ENCODE measurements around the gene PHKB. TPM values are rescaled to one million over a fixed set of nuclear protein-coding genes. Genes with fewer than 3 reads are reported as not detected.

The PHKB gene
- total RNA-seq, 1 experiment from 2014 or later = 38.8 TPM

- Histone ChIP-seq H3K23me2 (ENCODE audit: insufficient read length, low read depth, low read length, poor library complexity, severe bottlenecking) (no peaks in the 10 kb centered on the region), H3K9ac (ENCODE audit: extremely low read depth, insufficient read length, low read length) (no peak overlapping the region), H4K20me1 (ENCODE audit: control insufficient read depth, insufficient read depth, insufficient read length) (no peaks in the 10 kb centered on the region), H2AK5ac (ENCODE audit: insufficient read length, low read length) (no peak overlapping the region), H3K27me3 (ENCODE audit: insufficient read depth, low read length) (no peaks in the 10 kb centered on the region), H2AFZ (ENCODE audit: low read length) (no peak overlapping the region), H2BK20ac (ENCODE audit: low read depth, low read length, poor library complexity, severe bottlenecking) (no peak overlapping the region), H4K5ac (ENCODE audit: insufficient read length, low read depth, low read length) (no peak overlapping the region), H3K23ac (ENCODE audit: insufficient read length, low read depth, low read length) (no peak overlapping the region), H3K56ac (ENCODE audit: insufficient read length, low read depth, low read length) (no peak overlapping the region), H3K9me3 (ENCODE audit: control insufficient read depth, low read depth, low read length) (no peaks in the 10 kb centered on the region), H2BK120ac (ENCODE audit: low read depth, low read length, poor library complexity, severe bottlenecking) (no peak overlapping the region), H3T11ph (ENCODE audit: low read length) (no peak overlapping the region), H3K14ac (ENCODE audit: insufficient read depth, low read length) (no peak overlapping the region), H3K27ac (ENCODE audit: insufficient read length, low read depth, low read length) (no peak overlapping the region), H4K8ac (replicated peaks; ENCODE audit: insufficient read length, low read depth, low read length) (no peak overlapping the region), H3K4me2 (ENCODE audit: insufficient read depth, insufficient read length, low read length) (no peak overlapping the region), H3K4ac (ENCODE audit: low read depth, low read length) (no peak overlapping the region), H3K79me1 (ENCODE audit: insufficient read depth, low read depth, low read length, poor library complexity, severe bottlenecking) (no peaks in the 10 kb centered on the region), H4K91ac (ENCODE audit: insufficient read length, low read depth, low read length) (no peak overlapping the region), H3K18ac (ENCODE audit: insufficient read length, low read depth, low read length) (no peak overlapping the region), H2BK5ac (ENCODE audit: insufficient read length, low read length) (no peak overlapping the region), H2BK12ac (ENCODE audit: insufficient read length, low read depth, low read length) (no peak overlapping the region), H3K79me2 (ENCODE audit: insufficient read depth, low read length) (no peaks in the 10 kb centered on the region), H3K4me1 (ENCODE audit: insufficient read depth, low read length) (no peaks in the 10 kb centered on the region; the same call in 1 of the 2 replicates), H2BK15ac (ENCODE audit: low read depth, low read length) (no peak overlapping the region)
- H3K4me1 Mint-ChIP-seq = peaks cover 14 to 15% of the 10 kb centered on the region in 2 experiments
- no peak overlapping the region for H3K4me3 Mint-ChIP-seq
- H3K27me3 Mint-ChIP-seq (ENCODE audit: low read depth) = no peaks in the 10 kb centered on the region
- peaks cover 0 to 2% of the 10 kb centered on the region in 2 experiments; a peak in 1 of 5 replicates for H3K9me3 Mint-ChIP-seq
- H3K36me3 Mint-ChIP-seq (ENCODE audit: insufficient read depth in 1 of 3, low read depth in 3 of 3) = peaks cover 0 to 10% (median 3%) of the 10 kb centered on the region in 3 experiments; a peak in 4 of 7 replicates
- DNase-seq = no peak
- TF ChIP-seq CTCF (conservative IDR thresholded peaks at IDR 0.05) = no peak
- WGBS (ENCODE audit: extremely low coverage, insufficient read length, low lambda C conversion rate) = no CpG with 5 or more reads among the region's 4 CpGs
- no peak overlapping the region; a peak in 1 of 7 replicates for H3K27ac Mint-ChIP-seq
Observed at GRCh38 chr16:47705266-47705665, 244.1 kb downstream of the PHKB start.
